Measurements from ENCODE around the gene SCG2. TPM values are rescaled to one million over a fixed set of nuclear protein-coding genes. Genes with fewer than 3 reads are reported as not detected.

Gene SCG2
- total RNA-seq = 0.21 TPM in 1 of 2 replicates, not detected in the other

GRCh38 chr2:223601932-223602666, at the start of gene SCG2:
SCG2 (minus strand) TSS chr2:223602361; CDS start chr2:223599282, 3,079 bp downstream.

Other genes starting within 250 kb of the SCG2 start
- 49.8 and 75.5 TPM in 2 replicates for gene AP1S3, start 235.2 kb upstream of the SCG2 start, total RNA-seq

Data from airway epithelial cell (primary cell).